GM12865 (cell line): ENCODE measurements around the gene DCAF7.
A peak's percentile ranks its signal among the peaks of the same experiment; 100 is the strongest.

Source experiments
- DNase-seq: peaks from one replicate; pipeline ENCODE4 v3.0.0; 2010; ENCODE audit warnings: low read depth
- H3K4me3 ChIP-seq: 2 replicates; pipeline ENCODE4 v1.5.1; 2011; ENCODE audit warnings: mild to moderate bottlenecking, low read depth, low read length, control low read depth
- CTCF ChIP-seq: IDR thresholded peaks from 2 replicates; pipeline ENCODE4 v1.5.1; 2011; ENCODE audit warnings: low read length, control low read depth, low read depth, inconsistent platforms; ENCODE audit not compliant: insufficient read depth; ENCODE audit errors: missing control alignments

DCAF7 gene

DNA sequence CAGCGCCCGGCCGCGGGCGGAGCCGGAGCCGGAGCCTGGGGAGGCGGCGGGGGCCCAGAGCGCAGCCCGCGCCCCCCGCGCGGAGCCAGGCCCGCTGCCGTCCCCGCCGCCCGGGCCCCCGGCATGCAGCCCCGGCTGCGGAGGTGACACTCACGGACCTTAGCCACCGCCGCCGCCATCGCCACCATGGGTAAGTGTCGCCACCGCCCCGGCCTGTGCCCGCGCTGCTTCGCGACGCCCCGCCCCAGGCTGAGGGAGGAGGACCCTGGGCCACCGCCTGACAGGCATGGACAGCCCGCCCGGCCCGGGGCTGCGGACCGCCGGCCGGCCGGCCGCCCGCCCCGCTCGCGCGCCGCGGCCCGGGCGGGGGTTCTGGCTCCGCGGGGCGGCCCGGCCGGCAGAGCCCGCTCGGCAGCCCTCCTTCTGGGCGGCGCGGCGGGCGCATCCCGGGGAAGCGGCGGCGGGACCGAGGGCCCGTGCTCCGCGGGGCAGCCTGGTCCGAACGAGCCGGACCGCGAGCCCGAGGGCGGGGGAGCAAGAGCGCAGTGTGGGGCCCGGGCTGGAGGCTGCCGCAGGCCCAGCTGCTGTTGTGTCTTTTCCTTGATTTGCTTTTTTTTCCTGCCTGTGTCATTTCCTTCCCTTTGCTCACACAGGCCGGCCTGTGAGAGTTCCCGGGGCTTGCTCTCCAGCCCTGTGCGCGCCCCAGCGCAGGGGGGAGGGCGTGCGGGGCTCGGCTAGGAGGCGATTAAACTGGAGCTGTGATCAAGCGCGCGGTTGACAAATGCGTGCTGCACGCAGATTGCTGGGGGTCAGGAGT, 72.5 kb downstream of the DCAF7 start:
- no peak for TF ChIP-seq CTCF
- DNase-seq: peak; percentile 70
- peak overlapping the region; percentile 85 for H3K4me3 ChIP-seq

DNA sequence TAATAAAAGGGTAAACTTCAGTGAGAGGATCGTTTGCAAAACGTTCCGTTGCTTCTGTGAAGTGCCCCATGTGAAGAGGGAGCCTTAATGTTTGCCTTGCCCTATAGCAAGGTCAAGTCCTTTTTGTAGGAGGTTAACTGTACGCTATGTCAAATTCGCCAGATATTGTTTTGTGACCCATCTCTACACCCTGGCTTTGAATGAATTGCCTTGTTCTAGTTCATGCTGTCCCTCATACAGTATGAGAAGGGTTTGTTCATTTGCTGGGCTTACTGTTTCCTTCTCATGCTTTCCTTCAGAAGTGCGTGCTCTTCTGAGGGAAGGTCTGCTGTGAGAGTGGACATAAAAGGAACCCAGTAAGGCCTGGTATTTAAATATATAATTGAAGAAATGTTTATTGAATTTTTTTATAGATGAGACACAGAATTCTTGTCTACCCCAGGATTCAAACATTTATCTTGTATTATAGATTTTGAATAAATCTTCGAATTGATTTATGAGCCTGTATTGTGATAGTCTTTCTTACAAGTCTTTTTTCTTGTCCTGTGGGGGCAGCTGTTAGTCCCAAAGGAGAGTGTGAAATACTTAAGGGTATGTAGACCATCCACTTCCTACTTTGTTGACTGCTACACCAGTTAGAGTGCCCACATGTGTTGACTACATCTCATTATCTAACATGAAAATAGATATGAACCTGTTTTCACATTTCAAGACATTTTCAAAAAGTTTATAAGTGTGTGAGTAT, 73.7 kb downstream of the DCAF7 start:
- no peak for DNase-seq
- peak overlapping the region; percentile 85 for H3K4me3 ChIP-seq
- TF ChIP-seq CTCF: no peak

DNA sequence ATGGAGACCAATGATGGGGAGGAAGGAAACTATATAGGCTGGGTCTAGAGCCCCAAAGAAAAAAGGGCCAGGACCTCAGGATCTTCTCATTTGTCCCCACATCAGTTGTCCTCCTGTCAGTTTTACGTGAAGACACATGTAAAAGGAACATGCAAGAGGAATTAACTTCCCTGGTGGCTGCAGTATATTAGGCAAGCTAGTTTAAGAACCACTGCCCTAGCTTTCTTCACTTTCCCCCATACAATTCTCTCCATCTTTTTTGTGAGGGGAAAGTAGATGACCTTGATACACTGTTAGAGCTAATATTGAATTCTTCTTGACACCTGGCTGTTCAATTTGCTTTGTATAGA, 74.2 kb downstream of the DCAF7 start:
- no peak for TF ChIP-seq CTCF
- no peak overlapping the region for H3K4me3 ChIP-seq
- no peak for DNase-seq

DNA sequence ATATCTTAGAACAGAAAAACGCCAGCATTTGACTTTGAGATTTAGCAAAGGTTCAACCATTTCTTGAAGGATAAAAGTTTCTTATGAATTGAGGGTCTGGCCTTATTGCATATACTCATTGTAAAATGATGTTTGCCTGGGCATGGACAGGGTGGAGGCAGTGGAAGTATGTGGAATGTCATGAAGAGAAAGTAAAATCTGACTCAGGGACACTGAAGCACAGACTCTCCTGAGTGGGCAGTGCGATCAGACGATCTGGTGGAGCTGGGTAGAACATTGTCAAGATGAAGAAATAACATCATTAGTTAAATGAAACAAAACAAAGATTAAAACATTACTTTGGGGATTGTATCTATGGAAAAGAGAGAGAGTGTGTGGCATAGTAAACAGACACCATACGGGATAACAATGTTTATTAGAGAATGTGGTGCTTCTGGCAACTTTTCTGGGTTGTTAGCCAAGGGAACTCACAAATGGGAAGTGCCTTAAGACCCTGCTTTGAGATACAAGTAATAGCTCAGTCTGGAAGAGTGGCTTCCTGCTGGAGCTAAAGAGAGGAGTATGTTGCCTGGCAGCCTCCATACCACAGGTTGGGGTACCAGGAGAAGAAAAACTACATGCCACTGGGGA, 76.4 kb downstream of the DCAF7 start:
- no peak for DNase-seq
- TF ChIP-seq CTCF: no peak
- H3K4me3 ChIP-seq: no peak overlapping the region

DNA sequence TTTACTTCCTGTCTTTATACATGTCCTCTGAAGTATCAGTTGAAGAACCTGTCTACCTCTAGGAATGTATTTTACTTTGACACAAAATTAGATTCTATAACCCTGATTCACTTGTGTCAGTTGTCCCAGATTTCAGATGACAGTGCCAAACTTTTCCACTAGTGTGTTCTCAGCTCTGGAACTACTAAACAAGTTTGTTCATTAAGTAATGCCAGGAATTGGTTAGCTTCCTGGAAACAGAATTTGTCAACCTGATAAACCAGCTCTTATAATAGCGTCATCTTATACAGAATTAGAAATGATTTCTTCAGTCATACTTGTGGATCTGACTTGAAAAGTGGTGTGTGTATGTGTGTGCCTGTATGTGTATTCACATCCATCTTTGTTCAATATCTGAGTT, 79.3 kb downstream of the DCAF7 start:
- TF ChIP-seq CTCF: no peak
- no peak for DNase-seq
- H3K4me3 ChIP-seq: no peak overlapping the region

GRCh38 chr17:63631062-63631461, 80.8 kb downstream of the DCAF7 start:
- DNase-seq: no peak
- H3K4me3 ChIP-seq: no peak overlapping the region
- no peak for TF ChIP-seq CTCF
